ENCODE results near the gene S100A9. TPM values are rescaled to one million over a fixed set of nuclear protein-coding genes. Genes with fewer than 3 reads are reported as not detected.

Gene S100A9
- total RNA-seq, 2 experiments from 2014 or later: 4.5 to 4.8 TPM

DNA sequence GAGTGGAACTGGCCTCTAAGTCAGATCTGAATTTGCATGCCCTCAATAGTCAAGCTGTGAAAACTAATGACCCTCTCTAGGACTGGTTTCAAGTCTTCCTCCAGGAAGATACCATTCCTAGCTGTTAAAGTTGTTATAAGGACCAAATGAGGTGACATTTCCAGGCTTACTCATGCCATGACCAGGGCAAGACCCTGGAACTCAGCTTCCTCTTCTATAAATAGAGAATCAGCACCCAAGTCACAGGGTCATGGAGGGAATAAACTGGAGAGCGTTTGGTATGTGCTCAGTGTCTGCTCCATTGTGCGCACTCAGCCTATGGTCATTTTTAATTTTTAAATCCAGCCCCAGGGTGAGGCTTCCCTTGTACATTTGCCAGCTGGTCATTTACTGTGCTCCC lies 2.5 kb downstream of the S100A9 start:
- POLR2A ChIA-PET: no interaction called here
- no peaks in the 10 kb centered on the region for H3K9me3 Mint-ChIP-seq
- no peak for ATAC-seq (ENCODE audit: low read depth)
- H3K27me3 Mint-ChIP-seq: peaks cover 9% of the 10 kb centered on the region
- H3K36me3 Mint-ChIP-seq: no peaks in the 10 kb centered on the region
- H3K4me3 Mint-ChIP-seq: no peak overlapping the region
- H3K27ac Mint-ChIP-seq: no peak overlapping the region
- DNase-seq: no peak
- H3K4me1 Mint-ChIP-seq: peaks cover 15% of the 10 kb centered on the region

DNA sequence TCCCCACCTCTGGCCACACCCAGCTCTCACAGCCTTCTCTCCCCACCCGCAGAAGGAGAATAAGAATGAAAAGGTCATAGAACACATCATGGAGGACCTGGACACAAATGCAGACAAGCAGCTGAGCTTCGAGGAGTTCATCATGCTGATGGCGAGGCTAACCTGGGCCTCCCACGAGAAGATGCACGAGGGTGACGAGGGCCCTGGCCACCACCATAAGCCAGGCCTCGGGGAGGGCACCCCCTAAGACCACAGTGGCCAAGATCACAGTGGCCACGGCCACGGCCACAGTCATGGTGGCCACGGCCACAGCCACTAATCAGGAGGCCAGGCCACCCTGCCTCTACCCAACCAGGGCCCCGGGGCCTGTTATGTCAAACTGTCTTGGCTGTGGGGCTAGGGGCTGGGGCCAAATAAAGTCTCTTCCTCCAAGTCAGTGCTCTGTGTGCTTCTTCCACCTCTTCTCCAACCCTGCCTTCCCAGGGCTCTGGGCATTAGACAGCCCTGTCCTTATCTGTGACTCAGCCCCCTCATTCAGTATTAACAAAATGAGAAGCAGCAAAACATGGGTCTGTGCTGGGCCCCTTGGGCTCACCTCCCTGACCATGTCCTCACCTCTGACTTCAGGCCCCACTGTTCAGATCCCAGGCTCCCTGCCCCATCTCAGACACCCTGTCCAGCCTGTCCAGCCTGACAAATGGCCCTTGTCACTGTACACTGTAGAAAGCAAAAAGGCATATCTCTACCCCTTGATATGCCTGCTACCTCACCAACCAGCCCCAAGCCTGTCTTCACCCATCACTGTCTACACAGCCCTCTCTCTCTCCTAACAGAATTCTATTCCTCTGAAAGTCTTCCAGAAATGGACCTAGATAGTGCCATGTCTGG lies 3.2 kb downstream of the S100A9 start:
- no peak for DNase-seq

DNA sequence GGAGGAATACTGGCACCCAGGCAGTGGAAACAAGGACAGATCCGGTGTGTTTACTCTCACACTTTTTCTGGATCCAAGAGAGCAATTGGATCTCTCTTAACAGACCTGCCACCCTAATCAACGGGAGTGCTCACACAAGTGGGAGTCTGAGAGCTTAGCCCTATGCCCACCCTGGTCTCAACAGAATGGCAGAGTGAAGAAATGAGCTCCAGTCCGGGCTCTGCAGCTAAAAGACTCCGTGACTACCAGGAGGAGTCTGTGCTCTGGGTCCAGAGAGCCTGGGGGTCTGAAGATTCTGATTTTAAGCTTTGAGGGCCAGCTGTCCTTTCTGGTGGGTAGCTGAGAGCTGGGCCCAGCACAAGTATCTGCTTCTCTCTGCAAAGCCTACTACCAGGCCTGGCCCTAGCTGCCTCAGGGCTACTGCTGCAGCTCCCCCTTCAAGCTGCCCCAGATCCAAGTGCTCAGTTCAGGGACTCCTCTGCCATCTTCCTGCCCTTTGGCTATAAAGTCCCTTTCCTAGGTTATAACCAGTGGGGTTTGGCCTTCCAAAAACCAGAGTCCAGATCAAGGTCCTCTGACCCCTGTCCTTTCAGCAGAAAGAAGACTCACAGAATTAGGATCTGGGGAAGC lies 3.9 kb downstream of the S100A9 start:
- peaks cover 12% of the 10 kb centered on the region for H3K4me1 Mint-ChIP-seq
- no peak overlapping the region for H3K27ac Mint-ChIP-seq
- no peak overlapping the region for H3K4me3 Mint-ChIP-seq
- ATAC-seq (ENCODE audit: low read depth): no peak
- no peaks in the 10 kb centered on the region for H3K36me3 Mint-ChIP-seq
- H3K9me3 Mint-ChIP-seq: no peaks in the 10 kb centered on the region
- peaks cover 12% of the 10 kb centered on the region for H3K27me3 Mint-ChIP-seq
- POLR2A ChIA-PET: no interaction called here
- no peak for DNase-seq

More for the DNA sequence above, 3.2 kb downstream of the S100A9 start:
- Mint-ChIP-seq H3K9me3 (no peaks in the 10 kb centered on the region), H3K4me1 (peaks cover 15% of the 10 kb centered on the region), H3K27ac (no peak overlapping the region), H3K4me3 (no peak overlapping the region), H3K27me3 (peaks cover 9% of the 10 kb centered on the region), H3K36me3 (no peaks in the 10 kb centered on the region)
- POLR2A ChIA-PET: no interaction called here
- ATAC-seq (ENCODE audit: low read depth): no peak

DNA sequence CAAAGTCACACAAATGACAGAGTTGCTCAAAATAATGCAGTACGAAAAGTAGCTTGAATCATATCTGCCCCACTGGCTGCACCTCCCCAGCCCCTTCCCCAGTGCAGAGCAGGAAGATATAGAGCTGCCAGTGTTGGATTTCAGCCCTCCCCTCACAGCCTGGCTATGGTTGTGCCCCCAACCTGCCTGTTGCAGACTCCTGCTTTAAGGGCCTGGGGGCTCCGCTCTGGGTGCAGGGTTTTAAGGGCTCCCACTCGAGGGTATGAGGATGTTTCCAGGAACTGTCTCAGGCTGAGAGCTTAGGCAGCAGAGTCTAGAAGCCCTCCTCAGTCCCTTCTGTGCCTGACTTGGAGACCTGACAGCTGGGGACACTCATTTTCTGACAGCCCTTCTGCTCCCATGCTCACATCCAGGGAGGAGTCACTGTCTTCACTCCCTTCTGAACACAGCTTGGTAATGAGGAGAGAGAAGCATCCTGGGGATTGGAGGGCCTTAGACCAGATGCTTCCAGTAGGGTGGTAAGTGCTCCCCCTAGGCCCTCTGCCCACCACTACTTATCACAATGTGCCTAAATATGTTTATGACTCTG lies 4.6 kb downstream of the S100A9 start:
- peaks cover 12% of the 10 kb centered on the region for H3K27me3 Mint-ChIP-seq
- POLR2A ChIA-PET: no interaction called here
- H3K27ac Mint-ChIP-seq: no peak overlapping the region
- DNase-seq (no peak), ATAC-seq (ENCODE audit: low read depth) (no peak)
- no peaks in the 10 kb centered on the region for H3K36me3 Mint-ChIP-seq
- no peak overlapping the region for H3K4me3 Mint-ChIP-seq
- H3K4me1 Mint-ChIP-seq: peaks cover 6% of the 10 kb centered on the region
- H3K9me3 Mint-ChIP-seq: no peaks in the 10 kb centered on the region

DNA sequence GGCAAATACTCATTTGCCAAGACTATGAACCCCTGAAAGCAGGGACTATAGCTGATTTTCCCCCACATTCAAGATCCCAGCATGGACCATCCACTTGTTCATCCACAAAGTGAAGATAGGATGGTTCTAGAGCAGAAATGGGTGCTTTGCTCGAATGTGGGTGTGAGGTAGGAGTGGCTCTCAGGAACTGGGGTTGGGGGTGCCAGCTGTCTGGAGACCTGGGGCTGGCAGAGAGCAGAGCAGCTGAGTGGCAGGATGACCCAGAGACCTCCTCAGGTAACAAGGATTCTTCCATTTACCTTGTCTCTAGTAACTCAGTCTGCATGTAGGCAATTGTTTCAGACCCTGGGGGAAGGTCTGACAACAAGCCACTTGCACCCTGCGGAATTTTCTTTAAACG lies 6.0 kb downstream of the S100A9 start:
- H3K36me3 Mint-ChIP-seq: no peaks in the 10 kb centered on the region
- no peak overlapping the region for H3K27ac Mint-ChIP-seq
- H3K9me3 Mint-ChIP-seq: no peaks in the 10 kb centered on the region
- H3K27me3 Mint-ChIP-seq: peaks cover 12% of the 10 kb centered on the region
- no peak for ATAC-seq (ENCODE audit: low read depth)
- H3K4me1 Mint-ChIP-seq: no peaks in the 10 kb centered on the region
- POLR2A ChIA-PET: no interaction called here
- no peak for DNase-seq
- H3K4me3 Mint-ChIP-seq: no peak overlapping the region

DNA sequence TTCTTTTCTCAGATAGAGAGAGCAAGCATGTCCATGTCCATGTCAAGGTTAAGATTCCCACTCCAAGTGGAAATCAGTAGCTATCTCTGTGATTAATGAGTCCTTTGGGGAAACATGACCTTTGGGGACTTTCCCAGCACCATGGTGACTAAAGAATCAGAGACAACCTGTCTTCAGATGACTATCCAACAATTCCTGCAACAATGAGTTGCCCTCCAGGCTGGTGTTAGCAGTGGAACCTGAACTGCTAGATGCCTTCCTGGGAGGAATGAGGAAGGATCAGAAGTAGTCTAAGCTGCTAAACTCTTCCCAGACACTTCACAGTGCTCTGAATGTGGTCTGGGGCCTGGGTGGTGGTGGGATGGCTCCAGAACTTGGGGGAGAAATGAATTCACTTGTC lies 6.5 kb downstream of the S100A9 start:
- Mint-ChIP-seq H3K27me3 (peaks cover 12% of the 10 kb centered on the region), H3K4me3 (no peak overlapping the region), H3K9me3 (no peaks in the 10 kb centered on the region), H3K4me1 (no peaks in the 10 kb centered on the region), H3K36me3 (no peaks in the 10 kb centered on the region), H3K27ac (no peak overlapping the region)
- ATAC-seq (ENCODE audit: low read depth) (no peak), DNase-seq (no peak)
- POLR2A ChIA-PET: no interaction called here

DNA sequence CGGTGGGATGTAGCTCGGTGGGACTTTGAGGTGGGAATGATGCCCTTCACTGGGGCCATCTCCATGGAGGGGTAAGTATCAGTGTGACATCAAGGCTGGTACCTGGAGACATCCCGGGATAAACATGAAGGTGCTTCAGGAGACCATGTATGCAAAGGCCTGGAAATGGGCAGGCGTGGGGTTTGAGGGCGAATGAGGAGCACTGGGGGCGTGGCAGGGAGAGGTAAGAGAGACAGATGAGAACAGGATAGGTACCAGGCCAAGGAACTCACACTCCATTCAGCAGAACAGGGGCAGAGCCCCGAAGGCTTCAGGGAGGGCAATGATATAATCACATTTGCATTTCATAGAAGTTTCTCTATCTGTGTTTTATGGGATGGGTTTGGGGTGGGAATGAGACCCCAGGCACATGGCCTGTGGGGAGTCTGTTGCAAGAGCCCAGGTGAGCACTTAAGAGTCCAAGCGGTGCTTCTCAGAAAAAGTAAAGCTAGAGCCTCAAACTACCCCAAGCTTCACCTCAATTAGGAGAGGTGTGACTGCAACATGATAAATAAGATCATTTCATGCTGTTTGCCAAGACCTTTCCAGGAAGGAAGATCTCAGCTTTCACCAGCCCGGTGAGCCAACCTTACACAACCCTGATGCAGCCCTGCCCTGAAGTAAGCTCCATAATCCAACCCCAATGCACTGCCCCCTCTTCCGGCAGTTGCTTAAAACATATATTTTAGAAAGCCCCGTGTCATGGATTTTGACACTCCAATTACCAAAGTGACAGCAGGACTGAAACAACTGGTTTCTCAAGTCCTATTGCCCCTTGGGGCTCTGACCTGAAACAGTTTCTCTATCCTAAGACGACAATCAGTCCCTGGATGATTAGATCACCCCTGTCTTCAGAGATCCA lies 7.4 kb downstream of the S100A9 start:
- H3K27ac Mint-ChIP-seq: no peak overlapping the region
- POLR2A ChIA-PET: no interaction called here
- ATAC-seq (ENCODE audit: low read depth) (no peak), DNase-seq (no peak)
- H3K4me1 Mint-ChIP-seq: no peaks in the 10 kb centered on the region
- peaks cover 12% of the 10 kb centered on the region for H3K27me3 Mint-ChIP-seq
- no peak overlapping the region for H3K4me3 Mint-ChIP-seq
- H3K36me3 Mint-ChIP-seq: no peaks in the 10 kb centered on the region
- no peaks in the 10 kb centered on the region for H3K9me3 Mint-ChIP-seq

DNA sequence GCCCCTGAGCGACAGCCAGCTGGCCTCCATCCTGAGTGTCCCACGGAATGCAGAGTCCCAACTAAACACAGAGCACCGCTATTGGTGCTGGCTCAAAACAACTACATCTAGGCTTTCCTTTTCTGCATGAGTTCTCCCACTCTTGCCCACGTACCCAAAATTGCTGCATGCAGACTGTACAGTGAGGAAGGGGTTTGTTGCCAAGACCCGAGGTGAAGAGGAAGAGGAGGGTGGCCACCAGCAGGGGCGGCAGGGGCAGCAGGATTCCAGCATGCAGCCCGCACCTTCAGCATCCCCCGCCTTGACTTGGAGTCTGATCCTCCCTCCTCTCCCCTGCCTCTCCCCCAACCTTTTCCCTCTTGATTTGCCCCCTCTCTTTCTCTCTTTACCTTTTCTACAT lies 8.0 kb downstream of the S100A9 start:
- DNase-seq (no peak), ATAC-seq (ENCODE audit: low read depth) (no peak)
- Mint-ChIP-seq H3K4me1 (no peaks in the 10 kb centered on the region), H3K27ac (no peak overlapping the region), H3K27me3 (peaks cover 13% of the 10 kb centered on the region), H3K4me3 (no peak overlapping the region), H3K9me3 (no peaks in the 10 kb centered on the region), H3K36me3 (no peaks in the 10 kb centered on the region)
- POLR2A ChIA-PET: no interaction called here

DNA sequence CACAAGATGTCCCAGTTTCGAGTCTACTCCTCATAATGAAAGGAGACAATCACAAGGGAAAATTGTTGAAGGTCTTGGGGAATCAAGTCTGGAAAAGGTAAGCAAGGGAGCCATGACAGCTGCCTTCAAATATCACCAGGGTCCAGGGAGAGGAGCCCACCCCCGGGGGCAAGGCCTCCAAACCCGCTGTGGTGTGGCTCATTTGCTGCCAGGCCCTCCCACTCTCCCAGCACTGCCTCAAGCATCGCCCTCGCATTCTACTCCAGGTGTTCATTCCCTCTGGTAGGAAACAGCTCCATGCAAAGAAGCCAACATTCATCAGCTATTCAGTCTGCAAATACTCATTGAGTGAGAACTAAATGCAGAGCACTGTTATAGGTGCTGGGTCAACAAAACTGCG lies 8.6 kb downstream of the S100A9 start:
- no peaks in the 10 kb centered on the region for H3K36me3 Mint-ChIP-seq
- H3K27ac Mint-ChIP-seq: no peak overlapping the region
- H3K4me3 Mint-ChIP-seq: no peak overlapping the region
- peaks cover 15% of the 10 kb centered on the region for H3K27me3 Mint-ChIP-seq
- no peak for DNase-seq
- POLR2A ChIA-PET: no interaction called here
- H3K4me1 Mint-ChIP-seq: no peaks in the 10 kb centered on the region
- no peaks in the 10 kb centered on the region for H3K9me3 Mint-ChIP-seq
- no peak for ATAC-seq (ENCODE audit: low read depth)

DNA sequence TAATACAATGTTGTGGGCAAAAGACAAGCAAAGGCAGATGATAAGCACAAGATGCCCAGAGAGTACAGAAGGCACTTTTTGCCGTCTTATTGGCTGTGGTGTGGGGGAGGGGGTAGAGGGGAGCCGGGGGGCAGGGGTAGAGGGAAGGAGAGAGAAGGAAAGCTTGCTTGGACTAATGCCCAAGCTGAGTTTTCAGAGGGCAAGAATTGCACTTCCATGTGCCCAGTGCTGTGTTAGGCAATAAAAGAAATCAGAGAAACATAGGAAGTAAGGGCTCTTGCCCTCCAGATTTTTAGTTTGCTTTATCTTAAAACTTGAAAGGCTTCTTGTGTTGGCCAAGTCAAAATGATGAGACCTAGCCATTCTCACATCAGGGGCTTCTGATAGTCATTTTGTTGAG lies 9.4 kb downstream of the S100A9 start:
- no peaks in the 10 kb centered on the region for H3K4me1 Mint-ChIP-seq
- POLR2A ChIA-PET: no interaction called here
- H3K4me3 Mint-ChIP-seq: no peak overlapping the region
- no peak overlapping the region for H3K27ac Mint-ChIP-seq
- ATAC-seq (ENCODE audit: low read depth): no peak
- no peaks in the 10 kb centered on the region for H3K36me3 Mint-ChIP-seq
- peaks cover 15% of the 10 kb centered on the region for H3K27me3 Mint-ChIP-seq
- H3K9me3 Mint-ChIP-seq: no peaks in the 10 kb centered on the region
- DNase-seq: no peak

DNA sequence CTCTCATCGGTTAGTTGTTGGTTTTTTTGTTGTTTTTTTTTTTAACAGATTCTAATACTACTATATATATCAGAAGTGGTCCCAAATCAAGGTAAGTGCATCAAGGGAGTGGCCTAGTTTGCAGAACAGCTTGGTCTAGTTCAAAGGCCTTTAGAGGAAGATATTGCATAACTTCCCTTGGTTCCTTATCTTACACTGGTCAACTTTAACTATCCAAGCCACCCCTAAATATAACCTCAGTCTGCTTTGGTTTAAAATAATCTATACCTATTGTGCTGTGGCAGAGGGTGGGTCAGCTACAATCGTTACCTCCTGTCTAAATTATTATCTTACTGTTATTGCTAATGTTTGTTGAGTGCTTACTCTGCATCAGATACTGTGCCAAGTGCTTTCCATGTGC lies 10.8 kb downstream of the S100A9 start:
- no peaks in the 10 kb centered on the region for H3K36me3 Mint-ChIP-seq
- no peaks in the 10 kb centered on the region for H3K4me1 Mint-ChIP-seq
- no peak for ATAC-seq (ENCODE audit: low read depth)
- H3K27ac Mint-ChIP-seq: no peak overlapping the region
- H3K27me3 Mint-ChIP-seq: peaks cover 11% of the 10 kb centered on the region
- DNase-seq: no peak
- H3K9me3 Mint-ChIP-seq: no peaks in the 10 kb centered on the region
- POLR2A ChIA-PET: no interaction called here
- no peak overlapping the region for H3K4me3 Mint-ChIP-seq

DNA sequence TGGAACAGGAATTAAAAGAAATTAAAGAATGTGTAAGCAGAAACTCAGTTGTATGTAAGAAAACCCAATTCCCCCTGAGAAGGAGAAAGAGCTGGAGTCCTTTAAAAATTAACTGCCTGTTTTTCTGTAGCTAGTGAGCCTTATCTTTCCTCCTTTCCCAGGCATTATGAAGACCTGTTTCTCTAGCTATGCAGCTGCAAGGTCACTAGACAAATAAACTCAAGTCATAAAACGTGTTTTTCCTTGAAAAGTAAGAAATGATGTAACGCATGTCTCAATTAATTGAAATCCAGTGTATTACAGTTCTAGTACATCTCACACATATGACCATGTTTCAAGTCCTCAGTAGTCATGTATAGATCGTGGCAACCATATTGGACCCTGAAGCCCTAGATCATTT lies 12.5 kb downstream of the S100A9 start:
- Mint-ChIP-seq H3K36me3 (no peaks in the 10 kb centered on the region), H3K4me1 (no peaks in the 10 kb centered on the region), H3K9me3 (no peaks in the 10 kb centered on the region), H3K27me3 (peaks cover 10% of the 10 kb centered on the region), H3K27ac (no peak overlapping the region), H3K4me3 (no peak overlapping the region)
- POLR2A ChIA-PET: no interaction called here
- ATAC-seq (ENCODE audit: low read depth): no peak
- no peak for DNase-seq

DNA sequence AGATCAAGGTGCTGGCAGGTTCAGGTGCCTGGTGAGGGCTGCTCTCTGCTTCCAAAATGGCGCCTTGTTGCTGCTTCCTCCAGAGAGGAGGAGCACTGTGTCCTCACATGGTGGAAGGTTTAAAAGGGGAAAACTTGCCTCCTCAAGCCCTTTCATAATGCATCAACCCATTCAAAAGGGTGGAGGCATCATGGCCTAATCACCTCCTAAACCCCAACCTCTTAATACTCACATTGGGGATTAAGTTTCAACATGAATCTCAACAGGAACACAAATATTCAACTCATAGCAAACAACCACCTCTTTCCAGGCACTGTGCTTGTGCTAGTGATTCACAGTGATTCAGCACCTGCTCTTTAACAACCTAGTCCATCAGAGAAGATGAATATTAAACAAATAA lies 13.6 kb downstream of the S100A9 start:
- DNase-seq: no peak
- no peaks in the 10 kb centered on the region for H3K36me3 Mint-ChIP-seq
- no peaks in the 10 kb centered on the region for H3K4me1 Mint-ChIP-seq
- H3K27me3 Mint-ChIP-seq: peaks cover 8% of the 10 kb centered on the region
- no peak for ATAC-seq (ENCODE audit: low read depth)
- no peak overlapping the region for H3K4me3 Mint-ChIP-seq
- H3K27ac Mint-ChIP-seq: no peak overlapping the region
- POLR2A ChIA-PET: no interaction called here
- no peaks in the 10 kb centered on the region for H3K9me3 Mint-ChIP-seq
